OCI-LY3 (cell line): ENCODE measurements around the gene LRP1B.

Source experiments
- H2AFZ ChIP-seq: fragments of 200-600, 300-600 bp; shearing (Covaris generic); 2 replicates; pipeline ENCODE4 v1.6.0; 2014; ENCODE audit warnings: antibody characterized with exemption, low read depth, low read length
- H3K27ac ChIP-seq: fragments of 200-600, 300-600 bp; sonication (generic); 2 replicates; pipeline ENCODE4 v1.5.1; 2014; ENCODE audit warnings: mild to moderate bottlenecking, low read length, moderate library complexity, mixed read lengths
- H3K27me3 ChIP-seq: fragments of 200-600, 300-600 bp; sonication (generic); 2 replicates; pipeline ENCODE4 v1.6.1; 2014; ENCODE audit warnings: low read depth, low read length, mixed read lengths
- H3K36me3 ChIP-seq: fragments of 200-600, 300-600 bp; sonication (generic); replicated peaks from 2 replicates; pipeline ENCODE3; 2014; ENCODE audit warnings: low read depth, low read length, mixed read lengths
- H3K4me1 ChIP-seq: fragments of 300-600, 200-600 bp; sonication (generic); 2 replicates; pipeline ENCODE4 v1.6.1; 2014; ENCODE audit warnings: low read length, mixed read lengths
- H3K4me2 ChIP-seq: fragments of 200-600, 300-600 bp; sonication (generic); 2 replicates; pipeline ENCODE4 v1.6.1; 2014; ENCODE audit warnings: low read length, mixed read lengths
- H3K4me3 ChIP-seq: fragments of 300-600, 200-600 bp; sonication (generic); 2 replicates; pipeline ENCODE4 v1.5.1; 2014; ENCODE audit warnings: antibody characterized with exemption, mild to moderate bottlenecking, low read length, moderate library complexity
- H3K79me2 ChIP-seq: fragments of 300-600, 200-600 bp; shearing (Covaris generic); 2 replicates; pipeline ENCODE4 v1.6.1; 2014; ENCODE audit warnings: mild to moderate bottlenecking, low read length, mixed read lengths
- H3K9ac ChIP-seq: fragments of 300-600, 200-600 bp; shearing (Covaris generic); 2 replicates; pipeline ENCODE4 v1.6.0; 2014; ENCODE audit warnings: mild to moderate bottlenecking, low read length, moderate library complexity
- H3K9me3 ChIP-seq: fragments of 200-600, 300-600 bp; shearing (Covaris generic); 2 replicates; pipeline ENCODE4 v1.6.1; 2014; ENCODE audit warnings: low read length, mixed read lengths; ENCODE audit not compliant: insufficient read depth
- H4K20me1 ChIP-seq: fragments of 200-600, 300-600 bp; sonication (generic); 2 replicates; pipeline ENCODE4 v1.6.1; 2016; ENCODE audit warnings: low read length, mixed read lengths; ENCODE audit not compliant: insufficient read depth
- EZH2phosphoT487 ChIP-seq: fragments of 200-600 bp; shearing (Covaris generic); IDR thresholded peaks from 2 replicates; pipeline ENCODE4 v1.6.1; 2018; ENCODE audit warnings: antibody characterized with exemption, mixed run types, low read depth
- TF ChIP-seq, protein P1 (sequence below): fragments of 200-600, 300-600 bp; sonication (generic); IDR thresholded peaks from 2 replicates; pipeline ENCODE4 v1.5.1; 2014; ENCODE audit warnings: antibody characterized with exemption, low read length, low read depth

Gene LRP1B

GRCh38 chr2:140786585-140786984 lies 1344.2 kb downstream of the LRP1B start:
- no peak overlapping the region for H3K4me2 ChIP-seq
- no peaks in the 10 kb centered on the region for H3K9me3 ChIP-seq
- H2AFZ ChIP-seq, result no peak overlapping the region
- no peaks in the 10 kb centered on the region for H4K20me1 ChIP-seq
- H3K27me3 ChIP-seq, result no peaks in the 10 kb centered on the region
- H3K36me3 ChIP-seq, result no peaks in the 10 kb centered on the region
- H3K9ac ChIP-seq, result no peak overlapping the region
- TF ChIP-seq EZH2phosphoT487, result no peak
- TF ChIP-seq, protein P1, sequence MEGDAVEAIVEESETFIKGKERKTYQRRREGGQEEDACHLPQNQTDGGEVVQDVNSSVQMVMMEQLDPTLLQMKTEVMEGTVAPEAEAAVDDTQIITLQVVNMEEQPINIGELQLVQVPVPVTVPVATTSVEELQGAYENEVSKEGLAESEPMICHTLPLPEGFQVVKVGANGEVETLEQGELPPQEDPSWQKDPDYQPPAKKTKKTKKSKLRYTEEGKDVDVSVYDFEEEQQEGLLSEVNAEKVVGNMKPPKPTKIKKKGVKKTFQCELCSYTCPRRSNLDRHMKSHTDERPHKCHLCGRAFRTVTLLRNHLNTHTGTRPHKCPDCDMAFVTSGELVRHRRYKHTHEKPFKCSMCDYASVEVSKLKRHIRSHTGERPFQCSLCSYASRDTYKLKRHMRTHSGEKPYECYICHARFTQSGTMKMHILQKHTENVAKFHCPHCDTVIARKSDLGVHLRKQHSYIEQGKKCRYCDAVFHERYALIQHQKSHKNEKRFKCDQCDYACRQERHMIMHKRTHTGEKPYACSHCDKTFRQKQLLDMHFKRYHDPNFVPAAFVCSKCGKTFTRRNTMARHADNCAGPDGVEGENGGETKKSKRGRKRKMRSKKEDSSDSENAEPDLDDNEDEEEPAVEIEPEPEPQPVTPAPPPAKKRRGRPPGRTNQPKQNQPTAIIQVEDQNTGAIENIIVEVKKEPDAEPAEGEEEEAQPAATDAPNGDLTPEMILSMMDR, result no peak
- no peak overlapping the region for H3K27ac ChIP-seq
- H3K4me1 ChIP-seq, result no peaks in the 10 kb centered on the region
- H3K4me3 ChIP-seq, result no peak overlapping the region
- no peaks in the 10 kb centered on the region for H3K79me2 ChIP-seq

DNA sequence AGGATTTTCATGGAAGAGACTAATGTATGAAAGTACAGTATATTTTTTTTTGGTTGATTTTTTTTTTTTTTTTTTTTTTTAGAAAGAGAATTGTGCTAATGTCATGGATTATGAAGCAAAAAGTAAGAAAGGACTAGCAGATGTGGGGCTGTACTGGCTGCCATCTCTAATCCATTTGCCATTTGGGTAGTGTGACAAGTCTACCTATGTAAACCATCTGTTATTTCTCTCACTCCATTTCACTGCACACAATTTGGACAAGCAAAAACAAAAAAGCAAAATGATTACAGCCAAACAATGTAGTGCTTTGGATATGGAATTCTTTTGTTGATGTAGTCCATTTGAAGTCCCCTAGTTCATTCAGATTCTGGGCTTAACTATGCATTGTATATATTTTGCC lies 1355.4 kb downstream of the LRP1B start:
- no peaks in the 10 kb centered on the region for H3K36me3 ChIP-seq
- no peak overlapping the region for H3K9ac ChIP-seq
- H3K79me2 ChIP-seq, result no peaks in the 10 kb centered on the region
- no peaks in the 10 kb centered on the region for H3K27me3 ChIP-seq
- H3K9me3 ChIP-seq, result no peaks in the 10 kb centered on the region
- H3K27ac ChIP-seq, result no peak overlapping the region
- H4K20me1 ChIP-seq, result no peaks in the 10 kb centered on the region
- H2AFZ ChIP-seq, result no peak overlapping the region
- no peak overlapping the region for H3K4me3 ChIP-seq
- H3K4me2 ChIP-seq, result no peak overlapping the region
- H3K4me1 ChIP-seq, result peaks cover 6% of the 10 kb centered on the region
- no peak for TF ChIP-seq EZH2phosphoT487
- TF ChIP-seq, protein P1, result no peak

DNA sequence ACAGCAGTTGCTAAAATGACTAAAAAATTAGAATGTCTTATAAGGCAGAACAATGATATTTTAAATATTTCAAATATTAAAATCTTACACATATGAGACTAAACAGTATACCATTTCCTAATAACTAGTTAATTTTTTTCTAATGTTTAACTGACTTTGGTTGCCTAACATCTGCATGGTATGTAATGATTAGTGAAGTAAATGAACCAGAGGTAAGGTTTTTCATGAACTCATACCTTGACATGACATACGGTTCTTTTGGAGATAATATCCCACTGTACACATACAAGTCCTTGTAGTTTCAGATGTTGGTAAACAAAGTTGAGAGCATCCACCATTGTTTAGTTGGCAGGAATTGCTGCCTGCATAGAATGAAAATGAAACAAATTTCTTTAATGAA lies 1360.2 kb downstream of the LRP1B start:
- no peak overlapping the region for H3K27ac ChIP-seq
- H3K4me3 ChIP-seq, result no peak overlapping the region
- no peak overlapping the region for H3K9ac ChIP-seq
- no peak overlapping the region for H2AFZ ChIP-seq
- H3K4me1 ChIP-seq, result no peaks in the 10 kb centered on the region
- no peak overlapping the region for H3K4me2 ChIP-seq
- H3K9me3 ChIP-seq, result no peaks in the 10 kb centered on the region
- no peaks in the 10 kb centered on the region for H4K20me1 ChIP-seq
- no peaks in the 10 kb centered on the region for H3K79me2 ChIP-seq
- TF ChIP-seq, protein P1, result no peak
- TF ChIP-seq EZH2phosphoT487, result no peak
- H3K27me3 ChIP-seq, result no peaks in the 10 kb centered on the region
- no peaks in the 10 kb centered on the region for H3K36me3 ChIP-seq

- no peaks in the 10 kb centered on the region for H3K36me3 ChIP-seq
- H3K27ac ChIP-seq, result no peak overlapping the region
- no peak for TF ChIP-seq EZH2phosphoT487
- TF ChIP-seq, protein P1, result no peak
- peaks cover 2% of the 10 kb centered on the region; the same call in 1 of the 2 replicates for H3K9me3 ChIP-seq
- H3K79me2 ChIP-seq, result no peaks in the 10 kb centered on the region
- H4K20me1 ChIP-seq, result no peaks in the 10 kb centered on the region
- no peak overlapping the region for H3K9ac ChIP-seq
- no peak overlapping the region for H2AFZ ChIP-seq
- no peak overlapping the region for H3K4me2 ChIP-seq
- H3K4me3 ChIP-seq, result no peak overlapping the region
- H3K27me3 ChIP-seq, result no peaks in the 10 kb centered on the region
- no peaks in the 10 kb centered on the region for H3K4me1 ChIP-seq
These were observed 1369.0 kb downstream of the LRP1B start for GRCh38 chr2:140761807-140762206.
